HG03066 (cell line): ENCODE results near the gene COP1.
"Not testable (repeated sequence)": the region's sequence is repeated elsewhere in the genome, so short reads cannot be mapped to it uniquely, and the experiment has no call there.

Experiments used
- ATAC-seq: cut with Tn5 transposase; IDR thresholded peaks from one replicate; pipeline ENCODE4 v1.9.1; 2021; ENCODE audit warnings: low read depth; ENCODE audit not compliant: unreplicated experiment

The COP1 gene

GRCh38 chr1:176051402-176051801, 155.7 kb downstream of the COP1 start:
- ATAC-seq = no peak

GRCh38 chr1:176049582-176049981, 157.5 kb downstream of the COP1 start:
- no peak for ATAC-seq

GRCh38 chr1:176046926-176047325, 160.2 kb downstream of the COP1 start:
- ATAC-seq = no peak

- no peak for ATAC-seq
Measured at GRCh38 chr1:176043537-176043936, 163.5 kb downstream of the COP1 start.

GRCh38 chr1:176033881-176034280, 173.2 kb downstream of the COP1 start:
- ATAC-seq = no peak

GRCh38 chr1:176033474-176033873, 173.6 kb downstream of the COP1 start:
- ATAC-seq = no peak

GRCh38 chr1:176032040-176032645, 174.9 kb downstream of the COP1 start:
- no peak for ATAC-seq

- ATAC-seq = no peak
Measured at GRCh38 chr1:176029609-176030008, 177.5 kb downstream of the COP1 start.

- ATAC-seq = no peak
Measured at GRCh38 chr1:176029155-176029554, 177.9 kb downstream of the COP1 start.

- not testable (repeated sequence) for ATAC-seq
Measured at GRCh38 chr1:176027934-176028333, 179.2 kb downstream of the COP1 start.

GRCh38 chr1:176022574-176022973, 184.5 kb downstream of the COP1 start:
- ATAC-seq = no peak

- ATAC-seq = no peak
Measured at GRCh38 chr1:176017722-176018121, 189.4 kb downstream of the COP1 start.

- ATAC-seq = no peak
Measured at GRCh38 chr1:176009951-176010350, 197.1 kb downstream of the COP1 start.

GRCh38 chr1:176007756-176008389, 199.2 kb downstream of the COP1 start:
- not testable (repeated sequence) for ATAC-seq

GRCh38 chr1:175994660-175995059, 212.4 kb downstream of the COP1 start:
- ATAC-seq = not testable (repeated sequence)

- ATAC-seq = not testable (repeated sequence)
Measured at GRCh38 chr1:175992825-175993224, 214.3 kb downstream of the COP1 start.

- ATAC-seq = not testable (repeated sequence)
Measured at GRCh38 chr1:175992202-175992601, 214.9 kb downstream of the COP1 start.

- ATAC-seq = no peak
Measured at GRCh38 chr1:175984813-175985212, 222.3 kb downstream of the COP1 start.

- ATAC-seq = no peak
Measured at GRCh38 chr1:175984057-175984812, 222.9 kb downstream of the COP1 start.

GRCh38 chr1:175983363-175983762, 223.7 kb downstream of the COP1 start:
- not testable (repeated sequence) for ATAC-seq

GRCh38 chr1:175981128-175981527, 226.0 kb downstream of the COP1 start:
- no peak for ATAC-seq

GRCh38 chr1:175978926-175979325, 228.2 kb downstream of the COP1 start:
- no peak for ATAC-seq
